Calu3 (cell line): Measurements from ENCODE around the gene GRAMD4. TPM values are rescaled to one million over a fixed set of nuclear protein-coding genes. Genes with fewer than 3 reads are reported as not detected.
A peak's percentile ranks its signal among the peaks of the same experiment; 100 is the strongest.

Experiments used
- BruUV-seq: library from RNA; stranded (reverse); fragments of 400-500 nt; replicated peaks from 2 replicates; lab custom pipeline; 2021; lab: Mats Ljungman, UMichigan
- CTCF ChIA-PET: fragments of 300-600 bp; sonication (Branson Sonifier 250); formaldehyde crosslinking; loops from one replicate; lab custom pipeline; 2022; ENCODE audit warnings: antibody characterized with exemption; lab: Charles Lee
- DNase-seq: peaks from one replicate; pipeline ENCODE4 v3.0.0; 2022
- H3K27ac Mint-ChIP-seq: one replicate; pipeline ENCODE4 v1.8.0; 2022; ENCODE audit warnings: mixed read lengths; ENCODE audit not compliant: unreplicated experiment
- H3K27me3 Mint-ChIP-seq: one replicate; pipeline ENCODE4 v1.8.0; 2022; ENCODE audit warnings: mixed read lengths; ENCODE audit not compliant: unreplicated experiment
- H3K36me3 Mint-ChIP-seq: one replicate; pipeline ENCODE4 v1.8.0; 2022; ENCODE audit warnings: mild to moderate bottlenecking, moderate library complexity, mixed read lengths; ENCODE audit not compliant: insufficient read depth, unreplicated experiment
- H3K4me1 Mint-ChIP-seq: one replicate; pipeline ENCODE4 v1.8.0; 2022; ENCODE audit warnings: mild to moderate bottlenecking, low read depth, mixed read lengths; ENCODE audit not compliant: unreplicated experiment
- H3K4me3 Mint-ChIP-seq: one replicate; pipeline ENCODE4 v1.8.0; 2022; ENCODE audit warnings: mild to moderate bottlenecking, low read depth, moderate library complexity, mixed read lengths; ENCODE audit not compliant: unreplicated experiment
- H3K9me3 Mint-ChIP-seq: one replicate; pipeline ENCODE4 v1.8.0; 2022; ENCODE audit warnings: low read depth, mixed read lengths; ENCODE audit not compliant: unreplicated experiment
- intact Hi-C: fragments of 100-400 bp; cut with micrococcal nuclease; formaldehyde crosslinking; loops from one replicate; pipeline ENCODE4 v1.10.0; 2022; ENCODE audit not compliant: unreplicated experiment
- total RNA-seq: library from RNA; stranded (reverse); gene quantifications from 2 replicates; pipeline ENCODE4 v1.2.3, GENCODE V29; 2022
- TF ChIP-seq, protein P1 (sequence below): fragments of 200-600 bp; IDR thresholded peaks from one replicate; pipeline ENCODE4 v1.8.0; 2022; ENCODE audit warnings: antibody characterized with exemption; ENCODE audit not compliant: unreplicated experiment

The GRAMD4 gene
- total RNA-seq, 1 experiment from 2014 or later = 61.2 TPM

- Mint-ChIP-seq H3K27me3 (no peaks in the 10 kb centered on the region), H3K27ac (peak overlapping the region; percentile 8), H3K9me3 (no peaks in the 10 kb centered on the region), H3K36me3 (peaks cover 15% of the 10 kb centered on the region), H3K4me3 (no peak overlapping the region), H3K4me1 (peaks cover 22% of the 10 kb centered on the region)
- CTCF ChIA-PET = interaction anchor here (0.5 to 1.9 kb wide), 3 partner anchors 52 to 113 kb away, joined by 3 to 8 read pairs (median 4); no protein-coding TSS in a partner anchor
- peak; percentile 24 for DNase-seq
- BruUV-seq = no TSS peak
- intact Hi-C loops = loop anchor here (10.0 kb wide), 2 partner anchors 56 to 96 kb away; no protein-coding TSS in a partner anchor
- TF ChIP-seq, protein P1, sequence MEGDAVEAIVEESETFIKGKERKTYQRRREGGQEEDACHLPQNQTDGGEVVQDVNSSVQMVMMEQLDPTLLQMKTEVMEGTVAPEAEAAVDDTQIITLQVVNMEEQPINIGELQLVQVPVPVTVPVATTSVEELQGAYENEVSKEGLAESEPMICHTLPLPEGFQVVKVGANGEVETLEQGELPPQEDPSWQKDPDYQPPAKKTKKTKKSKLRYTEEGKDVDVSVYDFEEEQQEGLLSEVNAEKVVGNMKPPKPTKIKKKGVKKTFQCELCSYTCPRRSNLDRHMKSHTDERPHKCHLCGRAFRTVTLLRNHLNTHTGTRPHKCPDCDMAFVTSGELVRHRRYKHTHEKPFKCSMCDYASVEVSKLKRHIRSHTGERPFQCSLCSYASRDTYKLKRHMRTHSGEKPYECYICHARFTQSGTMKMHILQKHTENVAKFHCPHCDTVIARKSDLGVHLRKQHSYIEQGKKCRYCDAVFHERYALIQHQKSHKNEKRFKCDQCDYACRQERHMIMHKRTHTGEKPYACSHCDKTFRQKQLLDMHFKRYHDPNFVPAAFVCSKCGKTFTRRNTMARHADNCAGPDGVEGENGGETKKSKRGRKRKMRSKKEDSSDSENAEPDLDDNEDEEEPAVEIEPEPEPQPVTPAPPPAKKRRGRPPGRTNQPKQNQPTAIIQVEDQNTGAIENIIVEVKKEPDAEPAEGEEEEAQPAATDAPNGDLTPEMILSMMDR = no peak
Observed at GRCh38 chr22:46660604-46661201, 40.5 kb downstream of the GRAMD4 start.

DNA sequence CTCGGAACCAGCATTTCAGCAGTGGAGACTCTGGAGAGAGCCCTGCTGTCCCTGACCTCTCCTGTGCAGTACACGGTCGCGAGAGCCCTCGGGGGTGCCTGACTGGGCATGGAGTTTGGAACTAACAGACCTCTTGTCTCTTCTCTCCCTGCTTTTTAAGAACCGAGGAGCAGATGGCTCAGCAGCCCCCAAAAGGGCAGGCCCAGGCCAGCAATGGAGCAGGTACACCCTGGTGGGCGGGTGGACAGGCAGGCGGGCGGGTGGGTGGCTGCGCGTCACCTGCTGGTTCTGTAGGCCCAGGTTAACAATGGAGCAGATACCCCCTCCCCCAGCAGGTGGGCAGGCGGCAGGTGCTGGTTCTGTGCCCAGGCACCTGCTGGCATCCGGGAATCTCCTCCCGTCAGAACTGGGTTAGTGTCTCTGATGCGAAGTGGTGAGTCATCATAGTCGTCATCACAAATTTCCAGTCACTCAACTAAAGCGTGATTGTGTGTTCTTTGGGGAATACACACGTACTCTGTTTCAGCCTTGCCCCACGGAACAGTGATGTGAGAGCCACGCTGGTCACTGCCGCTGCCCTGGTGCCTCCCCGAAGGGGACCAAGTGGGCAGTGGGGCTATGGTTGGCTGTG, 41.1 kb downstream of the GRAMD4 start:
- Mint-ChIP-seq H3K4me3 (no peak overlapping the region), H3K4me1 (peaks cover 22% of the 10 kb centered on the region), H3K36me3 (peaks cover 15% of the 10 kb centered on the region), H3K27ac (peak overlapping the region; percentile 30), H3K27me3 (no peaks in the 10 kb centered on the region), H3K9me3 (no peaks in the 10 kb centered on the region)
- intact Hi-C loops = loop anchor here (10.0 kb wide), 2 partner anchors 57 to 97 kb away; no protein-coding TSS in a partner anchor
- peak; percentile 54 for DNase-seq
- TF ChIP-seq, protein P1 = no peak
- no TSS peak for BruUV-seq
- CTCF ChIA-PET = interaction anchor here (0.6 to 1.9 kb wide), 2 partner anchors 98 to 114 kb away, joined by 3 to 8 read pairs; no protein-coding TSS in a partner anchor

GRCh38 chr22:46662226-46662625, 42.0 kb downstream of the GRAMD4 start:
- CTCF ChIA-PET = no interaction called here
- Mint-ChIP-seq H3K27ac (no peak overlapping the region), H3K36me3 (peaks cover 15% of the 10 kb centered on the region), H3K27me3 (no peaks in the 10 kb centered on the region), H3K4me1 (peaks cover 22% of the 10 kb centered on the region), H3K4me3 (no peak overlapping the region), H3K9me3 (no peaks in the 10 kb centered on the region)
- no peak for DNase-seq
- BruUV-seq = no TSS peak
- TF ChIP-seq, protein P1 = no peak
- intact Hi-C loops = loop anchor here (10.0 kb wide), 2 partner anchors 57 to 97 kb away; no protein-coding TSS in a partner anchor

DNA sequence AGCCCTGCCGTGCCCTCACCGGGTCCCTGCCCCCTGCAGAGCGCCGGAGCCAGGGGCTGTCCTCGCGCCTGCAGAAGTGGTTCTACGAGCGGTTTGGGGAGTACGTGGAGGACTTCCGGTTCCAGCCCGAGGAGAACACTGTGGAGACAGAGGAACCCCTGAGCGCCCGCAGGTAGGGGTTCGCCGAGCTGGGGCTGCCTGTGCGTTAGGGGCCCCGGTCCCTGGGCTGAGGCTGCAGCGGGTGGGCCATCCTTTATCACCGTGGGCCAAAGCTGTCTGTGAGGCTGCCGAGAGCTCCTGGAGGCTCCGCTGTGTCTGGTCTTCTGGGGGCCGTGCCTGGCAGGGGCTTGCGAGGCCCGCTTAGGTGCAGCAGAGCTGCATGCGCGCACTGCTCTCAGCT, 42.8 kb downstream of the GRAMD4 start:
- no peaks in the 10 kb centered on the region for H3K27me3 Mint-ChIP-seq
- H3K27ac Mint-ChIP-seq = no peak overlapping the region
- BruUV-seq = no TSS peak
- no peak for DNase-seq
- peaks cover 22% of the 10 kb centered on the region for H3K4me1 Mint-ChIP-seq
- peaks cover 17% of the 10 kb centered on the region for H3K36me3 Mint-ChIP-seq
- TF ChIP-seq, protein P1 = no peak
- H3K9me3 Mint-ChIP-seq = no peaks in the 10 kb centered on the region
- no peak overlapping the region for H3K4me3 Mint-ChIP-seq
- CTCF ChIA-PET = no interaction called here
- intact Hi-C loops = loop anchor here (10.0 kb wide), 2 partner anchors 58 to 98 kb away; no protein-coding TSS in a partner anchor
